ENCODE measurements around the gene HP. TPM values are rescaled to one million over a fixed set of nuclear protein-coding genes. Genes with fewer than 3 reads are reported as not detected.
A peak's percentile ranks its signal among the peaks of the same experiment; 100 is the strongest.
"Not testable (repeated sequence)": the region's sequence is repeated elsewhere in the genome, so short reads cannot be mapped to it uniquely, and the experiment has no call there.

HP gene
- total RNA-seq (2014; rRNA removed; shearing (Covaris generic)): not detected in 2 replicates
- not detected in 2 replicates for total RNA-seq (2022)
- not detected for Bru-seq, nascent RNA
- BruChase-seq, experiment 1, labeled RNA remaining after a 6-hour chase: percentile 15 among the genes with signal in this experiment
- BruChase-seq, experiment 2, labeled RNA remaining after a 2-hour chase: not detected
- long read RNA-seq: 0 reads

DNA sequence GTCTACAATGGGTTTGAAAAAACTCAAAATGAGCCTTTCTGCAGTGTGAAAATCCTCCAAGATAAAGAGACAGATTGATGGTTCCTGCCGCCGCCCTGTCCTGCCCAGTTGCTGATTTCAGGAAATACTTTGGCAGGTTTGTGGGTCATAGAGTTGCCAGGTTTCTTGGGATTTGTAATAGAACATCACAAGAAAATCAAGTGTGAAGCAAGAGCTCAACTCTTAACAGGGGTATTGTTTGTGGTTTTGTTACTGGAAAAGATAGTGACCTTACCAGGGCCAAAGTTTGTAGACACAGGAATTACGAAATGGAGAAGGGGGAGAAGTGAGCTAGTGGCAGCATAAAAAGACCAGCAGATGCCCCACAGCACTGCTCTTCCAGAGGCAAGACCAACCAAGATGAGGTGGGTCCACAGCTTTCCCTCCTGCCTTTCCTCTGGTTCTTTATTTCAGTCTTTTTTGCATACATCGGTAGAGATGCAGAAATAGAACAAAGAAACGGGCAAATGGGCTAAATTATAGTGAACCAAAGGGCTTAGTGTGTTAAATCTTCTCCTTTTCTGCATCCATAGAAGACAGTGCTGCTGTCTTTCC lies at the start of gene HP:
HP (plus strand) TSS at position 252 of the 594 bp plus-strand sequence; CDS start at position 400, 148 bp downstream.
- H3K9me2 ChIP-seq (ENCODE audit: insufficient read depth, low read length); H3K4me1 ChIP-seq (ENCODE audit: insufficient read depth, low read length, poor library complexity, severe bottlenecking); CTCF ChIA-PET (ENCODE audit: unreplicated experiment); intact Hi-C loops (cut with micrococcal nuclease; ENCODE audit: unreplicated experiment); POLR2A ChIA-PET; DNase-seq (ENCODE audit: low spot score); H3K79me2 ChIP-seq (ENCODE audit: insufficient read depth, low read depth, low read length); H3K4me2 ChIP-seq (ENCODE audit: low read length); BruUV-seq (replicated peaks); H3K9me3 ChIP-seq (ENCODE audit: low read length); H4K20me1 ChIP-seq (ENCODE audit: insufficient read depth, low read length); H3K36me3 ChIP-seq (ENCODE audit: insufficient read depth, low read length); H3K4me3 ChIP-seq (ENCODE audit: low read depth, low read length, poor library complexity, severe bottlenecking); H3K27ac ChIP-seq (ENCODE audit: low read depth, low read length, poor library complexity, severe bottlenecking); H2AFZ ChIP-seq (ENCODE audit: low read length): not testable (repeated sequence)

DNA sequence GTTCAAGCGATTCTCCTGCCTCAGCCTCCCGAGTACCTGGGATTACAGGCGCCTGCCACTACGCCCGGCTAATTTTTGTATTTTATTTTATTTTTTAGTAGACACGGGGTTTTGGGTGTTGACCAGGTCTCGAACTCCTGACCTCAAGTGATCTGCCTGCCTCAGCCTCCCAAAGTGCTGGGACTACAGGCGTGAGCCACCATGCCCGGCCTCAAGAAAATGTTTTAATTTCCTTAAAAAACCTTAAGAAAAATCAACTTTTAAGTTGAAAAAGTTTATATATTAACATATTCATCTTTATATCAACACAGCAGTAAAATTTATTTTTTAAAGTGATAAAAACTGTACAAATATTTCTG lies 46.3 kb upstream of the HP start:
- H3K9me3 ChIP-seq (ENCODE audit: low read length); H3K9me2 ChIP-seq (ENCODE audit: insufficient read depth, low read length); POLR2A ChIA-PET; BruUV-seq (replicated peaks); H4K20me1 ChIP-seq (ENCODE audit: insufficient read depth, low read length); DNase-seq (ENCODE audit: low spot score); H3K4me1 ChIP-seq (ENCODE audit: insufficient read depth, low read length, poor library complexity, severe bottlenecking); CTCF ChIA-PET (ENCODE audit: unreplicated experiment): not testable (repeated sequence)
- Histone ChIP-seq H3K79me2 (ENCODE audit: insufficient read depth, low read depth, low read length) (peaks cover 10% of the 10 kb centered on the region; the same call in 1 of the 2 replicates), H2AFZ (ENCODE audit: low read length) (peak overlapping the region; percentile 72), H3K27ac (ENCODE audit: low read depth, low read length, poor library complexity, severe bottlenecking) (peak overlapping the region; percentile 52), H3K4me2 (ENCODE audit: low read length) (peak overlapping the region; percentile 48), H3K4me3 (ENCODE audit: low read depth, low read length, poor library complexity, severe bottlenecking) (peak overlapping the region; percentile 7), H3K36me3 (ENCODE audit: insufficient read depth, low read length) (peaks cover 13% of the 10 kb centered on the region; the same call in 1 of the 2 replicates)
- intact Hi-C loops (cut with micrococcal nuclease; ENCODE audit: unreplicated experiment): loop anchor here (1.0 to 2.0 kb wide), 3 partner anchors 85 to 125 kb away; partner anchors contain the start of genes DHX38, IST1 and TXNL4B

DNA sequence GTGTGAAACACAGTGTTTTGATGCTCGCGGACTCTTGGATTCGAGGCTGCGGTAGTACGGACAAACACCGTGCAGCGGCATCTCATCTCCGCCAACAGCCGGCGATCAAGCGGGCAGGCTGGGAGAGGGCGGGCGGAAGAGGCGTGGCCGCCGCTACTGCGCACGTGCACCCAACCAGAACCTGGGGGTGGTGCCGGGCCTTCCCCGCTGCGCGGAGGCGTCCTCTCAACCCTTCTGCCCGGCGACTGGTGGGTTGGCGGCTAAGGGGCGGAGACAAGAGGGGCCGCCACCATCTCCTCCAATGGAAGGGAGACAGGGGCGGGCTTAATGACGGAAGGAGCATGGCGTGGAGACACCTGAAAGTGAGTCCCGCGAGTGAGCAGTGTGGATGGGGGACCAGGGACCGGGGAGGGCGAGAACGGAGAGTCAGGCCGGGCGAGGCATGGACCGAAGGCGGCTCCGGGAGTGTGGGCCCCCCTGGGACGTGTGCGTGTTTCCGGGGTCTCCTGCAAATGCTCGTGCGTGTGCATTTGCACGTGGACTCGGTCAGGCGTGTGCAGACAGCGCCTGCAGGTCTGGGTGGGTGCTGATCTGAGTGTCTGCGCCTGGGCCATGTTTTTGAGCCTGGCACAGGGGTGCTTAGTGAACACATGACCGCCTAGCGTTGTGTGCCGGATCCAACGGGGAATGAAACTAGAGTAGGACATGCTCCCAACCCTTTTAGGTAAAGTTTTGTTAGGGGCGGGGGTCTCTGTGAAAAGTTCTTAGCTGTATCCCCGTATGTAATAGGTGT lies 45.7 kb upstream of the HP start, which contains the start of gene DHODH:
DHODH (plus strand) TSS at position 321 of the 793 bp plus-strand sequence; CDS start at position 342, 21 bp downstream.
- Histone ChIP-seq H3K4me2 (ENCODE audit: low read length) (peak within 1 kb of the TSS; percentile 65), H3K4me1 (ENCODE audit: insufficient read depth, low read length, poor library complexity, severe bottlenecking) (peaks cover 6% of the 10 kb centered on the region), H3K9me3 (ENCODE audit: low read length) (no peaks in the 10 kb centered on the region), H3K27ac (ENCODE audit: low read depth, low read length, poor library complexity, severe bottlenecking) (peak within 1 kb of the TSS; percentile 52), H3K79me2 (ENCODE audit: insufficient read depth, low read depth, low read length) (peaks cover 10% of the 10 kb centered on the region; the same call in 1 of the 2 replicates), H2AFZ (ENCODE audit: low read length) (peak within 1 kb of the TSS; percentile 72), H3K9me2 (ENCODE audit: insufficient read depth, low read length) (no peaks in the 10 kb centered on the region), H3K36me3 (ENCODE audit: insufficient read depth, low read length) (peaks cover 18% of the 10 kb centered on the region; the same call in 1 of the 2 replicates), H3K4me3 (ENCODE audit: low read depth, low read length, poor library complexity, severe bottlenecking) (peak within 1 kb of the TSS; percentile 79), H4K20me1 (ENCODE audit: insufficient read depth, low read length) (no peaks in the 10 kb centered on the region)
- ChIA-PET POLR2A (interaction anchor here (0.6 kb wide), 1 partner anchor 532 kb away, joined by 4 read pairs; no protein-coding TSS in a partner anchor), CTCF (ENCODE audit: unreplicated experiment) (no interaction called here)
- intact Hi-C loops (cut with micrococcal nuclease; ENCODE audit: unreplicated experiment): loop anchor here (1.0 to 2.0 kb wide), 3 partner anchors 85 to 126 kb away; partner anchors contain the start of genes DHX38, IST1 and TXNL4B
- BruUV-seq (replicated peaks): no TSS peak
- TF ChIP-seq, protein P1, sequence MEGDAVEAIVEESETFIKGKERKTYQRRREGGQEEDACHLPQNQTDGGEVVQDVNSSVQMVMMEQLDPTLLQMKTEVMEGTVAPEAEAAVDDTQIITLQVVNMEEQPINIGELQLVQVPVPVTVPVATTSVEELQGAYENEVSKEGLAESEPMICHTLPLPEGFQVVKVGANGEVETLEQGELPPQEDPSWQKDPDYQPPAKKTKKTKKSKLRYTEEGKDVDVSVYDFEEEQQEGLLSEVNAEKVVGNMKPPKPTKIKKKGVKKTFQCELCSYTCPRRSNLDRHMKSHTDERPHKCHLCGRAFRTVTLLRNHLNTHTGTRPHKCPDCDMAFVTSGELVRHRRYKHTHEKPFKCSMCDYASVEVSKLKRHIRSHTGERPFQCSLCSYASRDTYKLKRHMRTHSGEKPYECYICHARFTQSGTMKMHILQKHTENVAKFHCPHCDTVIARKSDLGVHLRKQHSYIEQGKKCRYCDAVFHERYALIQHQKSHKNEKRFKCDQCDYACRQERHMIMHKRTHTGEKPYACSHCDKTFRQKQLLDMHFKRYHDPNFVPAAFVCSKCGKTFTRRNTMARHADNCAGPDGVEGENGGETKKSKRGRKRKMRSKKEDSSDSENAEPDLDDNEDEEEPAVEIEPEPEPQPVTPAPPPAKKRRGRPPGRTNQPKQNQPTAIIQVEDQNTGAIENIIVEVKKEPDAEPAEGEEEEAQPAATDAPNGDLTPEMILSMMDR (conservative IDR thresholded peaks at IDR 0.05; ENCODE audit: low read length): no peak
- no peak for TF ChIP-seq EZH2phosphoT487 (IDR thresholded peaks at IDR 0.05; ENCODE audit: borderline replicate concordance, low read depth, low read length)
- peak; percentile 98 for DNase-seq (ENCODE audit: low spot score)

Data from OCI-LY7 (cell line).